Fibroblast of villous mesenchyme (primary cell): Measurements from ENCODE around the gene NEURL1B. TPM values are rescaled to one million over a fixed set of nuclear protein-coding genes. Genes with fewer than 3 reads are reported as not detected.

Experiments
- DNase-seq: peaks from one replicate; pipeline ENCODE4 v3.0.0-alpha.2; 2010; ENCODE audit warnings: low read depth
- H3K4me3 ChIP-seq: 2 replicates; pipeline ENCODE4 v1.5.1; 2011; ENCODE audit warnings: low read depth, mild to moderate bottlenecking, low read length
- total RNA-seq: library from RNA; depleted of rRNA; stranded (reverse); fragments of >200 nt; gene quantifications from 2 replicates; pipeline ENCODE4 v1.2.3, GENCODE V29; 2012
- TF ChIP-seq, protein P1 (sequence below): IDR thresholded peaks from 2 replicates; pipeline ENCODE4 v1.5.1; 2012; ENCODE audit warnings: low read depth, mild to moderate bottlenecking, low read length; ENCODE audit not compliant: insufficient read depth

The NEURL1B gene
- total RNA-seq, 1 donor: 4.3 TPM

DNA sequence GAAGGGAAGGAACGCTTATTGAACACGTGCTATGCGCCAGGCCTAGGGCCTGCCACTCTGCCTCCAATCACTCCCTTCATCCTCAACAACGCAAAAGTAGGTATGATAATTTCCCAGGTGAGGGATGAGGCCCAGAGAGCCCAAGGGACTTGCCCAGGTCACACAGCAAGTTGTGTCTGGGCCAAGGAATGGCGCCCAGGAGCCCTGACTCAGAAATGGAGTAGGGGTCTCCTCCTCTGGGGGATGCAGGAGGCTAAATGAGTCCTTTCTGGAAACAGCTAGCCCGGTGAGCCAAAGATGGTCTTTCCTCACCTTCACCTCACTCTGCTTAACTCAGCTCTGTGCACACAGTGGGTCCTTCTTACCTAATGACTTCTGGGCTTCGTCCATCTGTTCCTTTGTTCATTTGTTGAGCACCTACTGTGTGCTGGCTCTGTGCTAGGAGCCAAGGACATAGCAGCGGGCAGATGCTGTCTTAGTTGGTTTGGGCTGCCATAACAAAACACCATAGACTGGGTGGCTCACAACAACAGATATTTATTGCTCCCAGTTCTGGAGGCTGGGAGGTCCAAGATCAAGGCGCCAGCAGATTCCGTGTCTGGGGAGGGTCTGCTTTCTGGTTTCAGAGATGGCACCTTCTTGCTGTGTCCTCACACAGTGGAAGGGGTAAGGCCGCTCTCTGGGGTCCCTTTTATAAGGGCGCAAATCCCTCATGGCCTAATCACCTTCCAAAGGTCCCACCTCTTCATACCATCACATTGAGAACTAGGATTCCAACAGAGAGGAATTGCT lies 22.3 kb upstream of the NEURL1B start:
- DNase-seq: no peak
- TF ChIP-seq, protein P1, sequence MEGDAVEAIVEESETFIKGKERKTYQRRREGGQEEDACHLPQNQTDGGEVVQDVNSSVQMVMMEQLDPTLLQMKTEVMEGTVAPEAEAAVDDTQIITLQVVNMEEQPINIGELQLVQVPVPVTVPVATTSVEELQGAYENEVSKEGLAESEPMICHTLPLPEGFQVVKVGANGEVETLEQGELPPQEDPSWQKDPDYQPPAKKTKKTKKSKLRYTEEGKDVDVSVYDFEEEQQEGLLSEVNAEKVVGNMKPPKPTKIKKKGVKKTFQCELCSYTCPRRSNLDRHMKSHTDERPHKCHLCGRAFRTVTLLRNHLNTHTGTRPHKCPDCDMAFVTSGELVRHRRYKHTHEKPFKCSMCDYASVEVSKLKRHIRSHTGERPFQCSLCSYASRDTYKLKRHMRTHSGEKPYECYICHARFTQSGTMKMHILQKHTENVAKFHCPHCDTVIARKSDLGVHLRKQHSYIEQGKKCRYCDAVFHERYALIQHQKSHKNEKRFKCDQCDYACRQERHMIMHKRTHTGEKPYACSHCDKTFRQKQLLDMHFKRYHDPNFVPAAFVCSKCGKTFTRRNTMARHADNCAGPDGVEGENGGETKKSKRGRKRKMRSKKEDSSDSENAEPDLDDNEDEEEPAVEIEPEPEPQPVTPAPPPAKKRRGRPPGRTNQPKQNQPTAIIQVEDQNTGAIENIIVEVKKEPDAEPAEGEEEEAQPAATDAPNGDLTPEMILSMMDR: no peak
- no peak overlapping the region for H3K4me3 ChIP-seq

DNA sequence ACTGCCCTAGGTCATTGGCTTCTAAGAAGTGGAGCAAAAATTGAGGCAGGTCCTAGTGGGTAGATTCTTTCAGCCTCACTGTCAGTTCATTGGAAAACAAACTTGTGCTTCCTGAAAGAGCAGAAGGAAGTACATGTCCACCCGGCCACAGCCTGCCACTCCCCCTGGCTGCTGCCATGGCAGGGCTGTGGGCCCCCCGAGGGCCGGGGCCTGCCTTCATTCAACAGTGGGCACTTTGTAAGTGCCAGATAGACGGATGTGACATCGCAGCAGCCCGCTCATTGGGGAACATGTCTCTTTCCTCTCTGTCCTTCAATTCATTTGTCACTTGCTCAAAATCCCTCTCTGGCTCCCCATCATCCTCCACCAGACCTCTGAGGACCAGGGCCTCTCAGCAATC lies 20.6 kb upstream of the NEURL1B start:
- TF ChIP-seq, protein P1: no peak
- no peak for DNase-seq

DNA sequence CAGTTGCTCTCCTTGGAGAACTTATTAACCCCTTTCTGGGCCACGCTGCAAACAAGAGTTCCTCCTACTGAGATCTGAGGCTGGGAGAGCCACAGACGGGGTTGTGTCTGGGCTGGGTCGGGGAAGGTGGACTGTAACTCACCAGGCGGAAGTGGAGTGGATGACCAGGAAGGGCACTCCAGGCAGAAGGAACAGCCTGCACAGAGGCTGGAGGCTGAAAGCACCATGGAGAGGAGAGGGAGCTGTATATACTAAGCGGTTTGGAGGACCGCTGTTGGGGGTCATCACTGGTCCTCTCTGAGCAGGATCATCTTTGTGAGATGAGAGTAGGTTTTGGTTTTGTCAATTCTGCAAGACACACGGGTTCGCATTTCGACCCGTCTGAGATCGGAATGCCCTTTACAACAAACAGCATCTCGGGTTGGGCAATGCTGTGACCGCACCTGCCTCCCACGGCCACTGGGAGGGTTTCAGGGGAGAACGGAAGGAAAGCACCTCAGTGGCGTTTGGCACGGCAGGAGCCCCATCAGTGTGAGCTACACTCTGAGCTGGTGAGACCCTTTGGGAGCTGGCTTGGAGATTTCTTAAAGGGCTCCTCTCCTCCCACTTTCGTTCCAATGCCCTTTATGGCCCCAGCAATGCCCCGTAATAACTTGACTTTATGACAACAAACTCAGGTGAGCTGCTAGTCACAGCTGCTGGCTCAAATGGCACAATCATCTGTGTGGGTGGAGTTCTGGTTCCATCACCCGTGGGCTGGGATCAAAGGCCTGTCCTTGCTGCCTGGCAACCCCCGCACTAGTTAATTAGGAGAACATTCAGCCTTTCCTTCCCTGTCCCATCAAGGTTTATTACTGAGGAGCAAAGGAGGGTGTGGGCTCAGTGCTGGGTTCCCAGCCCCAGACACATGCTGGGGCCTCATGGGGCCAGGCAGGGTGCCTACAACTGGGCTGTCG lies 18.7 kb upstream of the NEURL1B start:
- no peak overlapping the region for H3K4me3 ChIP-seq
- DNase-seq: no peak
- TF ChIP-seq, protein P1: no peak

More for the DNA sequence above, 20.6 kb upstream of the NEURL1B start:
- H3K4me3 ChIP-seq: no peak overlapping the region

DNA sequence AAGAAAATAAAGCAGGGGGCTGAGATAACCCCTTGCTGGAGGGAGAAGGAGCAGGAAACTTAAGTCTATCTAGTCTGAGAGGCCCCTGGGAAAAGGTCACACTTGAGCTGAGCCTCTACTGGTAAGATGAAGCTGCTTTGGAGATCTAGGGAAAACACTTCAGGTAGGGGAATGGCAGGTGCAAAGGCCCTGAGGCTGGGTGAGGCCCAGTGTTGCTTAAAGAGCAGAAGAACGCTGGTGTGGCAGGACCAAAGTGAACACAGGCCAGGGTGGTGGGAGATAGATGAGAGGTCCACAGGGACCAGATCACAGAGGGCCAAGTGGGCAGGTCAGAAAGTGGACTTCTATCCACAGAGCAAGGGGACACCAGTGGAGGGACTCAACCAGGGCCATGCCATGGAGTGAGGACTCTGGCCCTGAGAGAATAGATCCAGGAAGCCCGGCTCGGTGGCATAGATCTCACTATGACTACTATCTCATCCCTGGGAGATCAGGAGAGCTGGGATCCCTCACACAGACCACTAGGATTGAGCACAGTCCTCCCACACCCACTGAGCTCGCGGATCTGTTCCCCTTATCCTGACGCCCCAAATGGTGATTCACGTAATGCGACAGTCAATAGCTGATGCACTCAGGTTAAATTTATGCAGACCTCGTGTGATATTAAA lies 17.6 kb upstream of the NEURL1B start:
- no peak overlapping the region for H3K4me3 ChIP-seq
- no peak for DNase-seq
- TF ChIP-seq, protein P1: no peak

DNA sequence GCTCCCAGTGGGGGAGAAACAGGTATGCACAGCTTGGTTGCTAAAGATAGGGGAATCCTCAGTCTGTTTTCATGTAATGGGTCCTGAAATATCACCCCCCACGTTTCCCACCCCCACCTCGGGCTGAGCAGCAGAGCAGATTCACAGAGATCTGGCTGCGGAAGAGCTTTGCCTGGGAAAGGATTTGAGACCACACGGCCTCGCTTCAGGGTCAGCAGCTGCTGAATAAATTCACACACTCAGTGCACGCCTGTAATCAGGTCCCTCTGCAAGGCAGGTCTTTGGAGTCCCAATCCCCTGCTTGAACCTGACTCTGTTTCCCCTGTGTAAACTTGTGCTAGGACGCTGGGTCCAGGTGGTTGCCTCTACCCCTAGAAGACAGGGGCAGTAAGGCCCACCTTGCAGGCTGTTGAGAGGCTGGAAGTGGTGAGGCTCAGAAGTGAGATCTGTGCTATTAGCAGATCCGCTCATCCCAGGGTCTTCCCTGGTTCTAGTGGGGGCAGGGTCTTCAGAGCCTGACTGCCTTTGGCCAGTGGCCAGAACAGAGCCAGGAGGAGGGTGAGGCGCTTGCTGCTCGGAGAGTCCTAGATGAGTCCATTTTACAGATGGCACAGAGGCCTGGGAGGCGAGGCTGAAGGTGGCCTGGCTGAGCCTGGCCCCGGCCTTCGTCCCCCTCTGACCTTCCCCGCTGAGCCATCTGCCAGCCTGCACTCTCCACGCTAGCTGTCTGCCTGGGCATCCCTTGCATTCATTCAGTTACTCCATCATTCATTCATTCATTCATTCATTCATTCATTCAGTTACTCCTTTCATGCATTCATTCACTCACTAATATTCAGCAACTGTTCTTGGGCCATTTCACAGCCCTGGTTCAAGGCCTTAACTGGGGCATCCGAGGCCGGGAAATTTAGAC lies 16.7 kb upstream of the NEURL1B start:
- no peak for DNase-seq
- H3K4me3 ChIP-seq: no peak overlapping the region
- TF ChIP-seq, protein P1: no peak
